HG02642 (cell line): ENCODE data around the gene AUTS2.

Experiments
- ATAC-seq: cut with Tn5 transposase; IDR thresholded peaks from one replicate; pipeline ENCODE4 v1.9.1; 2021; ENCODE audit warnings: mild to moderate bottlenecking; ENCODE audit not compliant: unreplicated experiment, poor library complexity

Gene AUTS2

GRCh38 chr7:70743531-70744325, 1145.5 kb downstream of the AUTS2 start:
- no peak for ATAC-seq

- ATAC-seq, result no peak
Observed at GRCh38 chr7:70744492-70744891, 1146.2 kb downstream of the AUTS2 start.

DNA sequence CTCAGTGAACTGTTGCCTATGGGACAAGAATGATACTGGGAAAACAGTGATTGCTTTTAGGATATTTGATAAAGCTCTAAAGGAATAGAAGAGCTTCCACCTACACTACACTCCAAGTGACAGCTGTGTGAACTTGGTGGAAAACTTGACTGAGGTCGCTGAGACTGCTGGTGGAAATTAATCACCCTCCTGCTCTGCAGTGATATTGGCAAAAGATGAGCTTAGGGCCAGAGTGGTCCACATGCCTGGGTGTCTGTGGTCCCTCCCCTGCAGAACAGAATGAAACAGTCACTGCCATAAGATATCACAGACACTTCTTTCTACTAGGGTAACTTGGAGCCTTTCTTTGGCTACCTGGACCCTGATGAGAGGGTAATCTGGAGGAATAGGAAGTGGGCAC, 1151.6 kb downstream of the AUTS2 start:
- no peak for ATAC-seq

DNA sequence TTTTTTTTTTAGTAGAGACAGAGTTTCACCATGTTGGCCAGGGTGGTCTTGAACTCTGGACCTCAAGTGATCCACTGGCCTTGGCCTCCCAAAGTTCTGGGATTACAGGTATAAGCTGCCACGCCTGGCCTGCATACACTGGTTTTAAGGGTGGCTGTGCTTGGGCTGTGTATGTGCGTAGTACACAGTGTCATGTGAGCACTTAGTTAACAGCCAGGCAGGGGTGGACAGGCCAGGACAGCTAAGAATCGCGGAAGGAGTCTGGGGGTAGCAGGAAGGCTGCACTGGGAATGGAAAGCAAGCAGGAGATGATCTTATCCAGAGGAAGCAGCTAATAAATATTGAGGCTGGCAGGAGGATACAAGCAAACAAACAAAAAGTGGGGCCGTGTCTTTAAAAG, 1153.6 kb downstream of the AUTS2 start:
- no peak for ATAC-seq

- no peak for ATAC-seq
Observed at GRCh38 chr7:70752794-70753241, 1154.5 kb downstream of the AUTS2 start.

DNA sequence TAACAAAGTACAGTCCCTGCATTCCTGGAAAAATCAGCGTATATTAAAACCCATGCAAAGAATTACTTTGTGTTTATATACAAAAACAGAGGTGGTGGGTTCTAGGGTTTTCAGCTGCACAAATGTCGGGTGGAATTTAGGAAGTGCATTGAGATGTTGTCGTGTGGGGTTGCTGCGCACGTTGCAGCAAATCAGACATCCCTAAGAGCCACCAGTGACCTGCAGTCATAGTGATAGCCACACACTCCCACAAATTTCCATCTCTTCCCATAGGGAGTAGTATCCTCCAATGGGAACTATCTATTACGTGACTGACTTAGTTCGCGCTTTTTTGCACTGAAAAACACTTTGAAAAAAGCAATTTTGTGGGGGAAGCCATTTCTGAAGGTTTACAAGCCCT, 1158.5 kb downstream of the AUTS2 start:
- no peak for ATAC-seq

GRCh38 chr7:70758646-70759045, 1160.4 kb downstream of the AUTS2 start:
- no peak for ATAC-seq

DNA sequence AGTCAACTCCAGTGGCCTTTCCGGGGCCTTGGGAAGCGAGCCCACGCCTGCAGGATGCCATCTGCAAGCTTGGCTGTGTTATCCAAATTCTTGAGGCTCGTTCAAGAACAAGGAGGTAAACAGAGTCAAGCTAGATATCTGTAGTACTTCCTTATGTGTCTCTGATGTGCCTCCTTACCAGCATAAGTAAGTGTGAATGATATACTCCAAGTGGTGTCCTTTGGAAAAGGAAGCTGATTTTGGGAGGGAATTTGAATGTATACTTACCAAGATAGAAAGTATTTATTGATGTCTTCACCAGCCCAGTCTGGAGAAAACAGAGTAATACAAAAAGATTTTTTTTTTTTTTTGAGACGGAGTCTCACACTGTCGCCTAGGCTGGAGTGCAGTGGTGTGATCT, 1161.4 kb downstream of the AUTS2 start:
- ATAC-seq, result no peak

- ATAC-seq, result peak; percentile 29
Observed at GRCh38 chr7:70761711-70762328, 1163.5 kb downstream of the AUTS2 start.

DNA sequence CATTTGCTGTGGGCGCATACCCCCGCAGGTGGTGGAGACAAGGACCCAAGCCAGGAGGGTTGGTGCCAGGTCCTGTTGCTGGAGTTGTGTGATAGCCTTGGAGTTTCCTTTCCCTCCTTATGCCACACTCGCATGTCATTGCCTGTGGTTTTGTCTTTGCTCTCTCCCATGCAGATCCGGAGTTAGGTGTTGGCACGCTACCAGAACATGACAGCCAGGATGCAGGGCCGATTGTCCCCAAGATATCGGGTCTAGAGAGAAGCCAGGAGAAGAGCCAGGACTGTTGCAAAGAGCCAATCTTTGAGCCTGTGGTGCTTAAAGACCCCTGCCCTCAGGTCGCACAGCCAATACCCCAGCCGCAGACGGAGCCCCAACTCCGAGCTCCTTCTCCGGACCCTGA, 1164.4 kb downstream of the AUTS2 start:
- no peak for ATAC-seq

DNA sequence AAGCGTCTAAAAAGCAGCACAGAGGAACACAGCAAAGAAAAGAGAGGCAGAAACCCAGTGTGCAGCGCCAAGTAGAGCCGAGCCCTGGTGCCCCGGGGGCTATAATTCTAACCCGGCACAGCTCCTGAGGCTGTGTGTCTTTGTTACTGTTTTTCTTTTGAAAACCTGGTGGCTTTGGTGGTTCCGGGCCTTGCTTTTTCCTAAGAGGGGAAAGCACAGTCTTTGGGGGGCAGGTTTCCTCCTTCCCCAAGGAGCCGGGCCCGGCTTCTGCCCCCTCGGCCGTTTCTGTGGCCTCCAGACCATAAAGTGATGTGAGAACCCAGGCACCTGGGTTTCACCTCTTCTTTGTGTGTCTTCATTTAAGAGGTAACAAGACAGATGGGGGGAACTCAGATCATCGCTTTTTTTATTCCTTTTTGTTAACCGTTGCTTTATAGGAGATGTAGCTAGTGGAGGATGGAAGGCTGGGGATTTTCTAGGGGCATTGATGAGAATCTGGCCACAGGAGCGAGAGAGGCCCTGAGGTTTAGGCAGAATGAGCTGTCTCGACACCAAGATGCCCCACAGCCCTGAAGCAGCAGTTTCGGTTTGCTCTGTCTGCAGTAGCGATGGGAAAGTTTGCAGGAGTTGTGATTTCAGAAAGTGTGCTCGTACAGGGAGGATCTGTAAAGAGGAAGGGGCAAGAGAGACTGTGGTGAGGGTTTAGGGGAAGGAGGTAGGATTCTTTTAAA, 1165.9 kb downstream of the AUTS2 start:
- peak; percentile 90 for ATAC-seq

DNA sequence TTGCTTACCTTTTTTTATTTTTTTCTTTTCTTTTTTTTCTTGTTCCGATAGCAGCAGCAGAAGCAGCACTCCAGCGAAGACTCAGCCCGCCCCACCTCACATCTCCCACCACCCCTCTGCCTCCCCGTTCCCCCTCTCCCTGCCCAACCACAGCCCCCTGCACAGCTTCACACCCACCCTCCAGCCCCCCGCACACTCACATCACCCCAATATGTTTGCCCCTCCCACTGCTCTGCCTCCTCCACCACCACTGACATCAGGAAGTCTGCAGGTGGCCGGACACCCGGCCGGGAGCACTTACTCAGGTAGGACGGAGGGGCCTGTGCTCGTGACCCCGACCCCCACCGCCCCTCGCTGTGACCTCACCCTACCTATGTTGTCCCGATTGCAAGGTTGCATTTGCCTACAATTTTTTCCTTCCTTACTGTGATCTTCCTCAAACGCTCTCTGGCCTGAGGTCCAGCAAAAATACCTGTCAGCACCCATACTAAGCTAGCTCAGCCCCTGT, 1166.5 kb downstream of the AUTS2 start:
- no peak for ATAC-seq

DNA sequence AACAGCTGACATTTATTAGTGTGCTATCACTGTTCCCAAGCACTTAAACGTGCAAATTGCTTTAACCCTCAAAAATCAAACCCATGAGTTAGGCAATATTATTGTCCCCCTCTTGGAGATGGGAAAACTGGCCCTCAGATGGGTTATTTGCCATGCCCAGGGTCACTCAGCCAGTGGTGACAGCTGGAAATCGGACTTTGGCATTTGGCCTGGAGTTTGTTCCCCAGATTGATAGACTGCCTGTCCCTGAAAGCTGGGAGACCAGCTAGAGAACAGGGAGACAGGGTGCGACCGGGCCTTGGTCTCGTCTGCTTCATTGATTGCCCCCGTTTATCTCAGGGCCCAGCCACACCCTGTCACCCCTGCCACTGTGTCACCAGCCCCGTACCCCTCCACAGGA, 1167.4 kb downstream of the AUTS2 start:
- ATAC-seq, result no peak

- ATAC-seq, result no peak
Observed at GRCh38 chr7:70766109-70766508, 1167.8 kb downstream of the AUTS2 start.

DNA sequence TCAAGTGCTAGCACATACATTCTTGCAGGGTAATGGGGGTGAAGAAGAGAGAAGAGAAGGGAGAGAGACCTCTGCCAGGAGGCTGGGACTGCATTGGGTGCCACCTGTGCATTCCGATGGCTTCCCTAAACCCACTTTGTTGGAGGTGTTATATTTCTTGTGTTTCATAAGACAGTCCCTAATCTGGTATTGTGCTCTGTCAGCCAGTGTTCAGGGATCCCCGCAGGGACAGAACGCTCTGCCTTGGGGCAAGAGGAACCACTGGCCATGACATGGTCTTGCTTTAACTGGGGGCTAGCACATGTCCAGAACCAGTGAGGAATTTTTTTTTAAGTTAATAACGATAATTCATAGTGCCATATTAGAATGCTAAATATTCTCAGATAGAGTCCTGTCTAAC, 1168.4 kb downstream of the AUTS2 start:
- ATAC-seq, result no peak

DNA sequence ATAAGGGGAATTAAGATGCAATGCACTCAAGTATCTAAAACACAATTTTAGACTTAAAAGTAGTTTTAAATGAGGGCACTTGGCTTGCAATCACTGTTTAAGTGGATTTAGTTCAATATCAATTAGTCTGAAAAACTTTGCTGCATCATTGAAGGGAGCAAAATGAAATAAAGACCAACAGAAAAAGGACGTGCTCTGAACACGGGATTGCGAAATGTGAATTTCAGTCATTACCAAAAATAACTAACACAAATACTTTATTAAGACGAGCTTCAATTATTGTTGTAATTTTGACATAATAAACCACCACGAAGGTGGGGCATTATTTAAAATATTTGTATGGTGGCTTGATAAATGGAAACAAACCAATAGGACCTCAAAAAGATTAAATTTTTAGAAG, 1171.9 kb downstream of the AUTS2 start:
- no peak for ATAC-seq

DNA sequence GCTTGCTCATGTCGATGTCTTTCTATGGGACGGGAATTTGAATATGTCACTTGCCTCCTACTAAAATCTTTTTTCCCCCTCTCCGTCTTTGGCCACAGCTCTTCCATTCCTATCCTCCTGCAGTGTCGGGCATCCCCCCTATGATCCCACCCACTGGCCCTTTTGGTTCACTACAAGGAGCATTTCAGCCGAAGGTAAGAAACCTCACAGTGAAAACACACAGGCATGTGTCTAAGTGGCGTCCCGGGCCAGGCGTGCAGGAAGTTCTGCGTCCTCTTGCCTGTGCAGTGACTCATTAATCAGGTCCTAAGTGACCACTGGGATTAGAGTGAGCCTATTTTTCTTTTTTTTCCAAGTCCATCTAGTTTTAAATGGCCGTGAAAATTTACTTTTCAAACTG, 1173.2 kb downstream of the AUTS2 start:
- ATAC-seq, result no peak

GRCh38 chr7:70772891-70773290, 1174.6 kb downstream of the AUTS2 start:
- no peak for ATAC-seq

- ATAC-seq, result no peak
Observed at GRCh38 chr7:70773406-70773805, 1175.1 kb downstream of the AUTS2 start.

DNA sequence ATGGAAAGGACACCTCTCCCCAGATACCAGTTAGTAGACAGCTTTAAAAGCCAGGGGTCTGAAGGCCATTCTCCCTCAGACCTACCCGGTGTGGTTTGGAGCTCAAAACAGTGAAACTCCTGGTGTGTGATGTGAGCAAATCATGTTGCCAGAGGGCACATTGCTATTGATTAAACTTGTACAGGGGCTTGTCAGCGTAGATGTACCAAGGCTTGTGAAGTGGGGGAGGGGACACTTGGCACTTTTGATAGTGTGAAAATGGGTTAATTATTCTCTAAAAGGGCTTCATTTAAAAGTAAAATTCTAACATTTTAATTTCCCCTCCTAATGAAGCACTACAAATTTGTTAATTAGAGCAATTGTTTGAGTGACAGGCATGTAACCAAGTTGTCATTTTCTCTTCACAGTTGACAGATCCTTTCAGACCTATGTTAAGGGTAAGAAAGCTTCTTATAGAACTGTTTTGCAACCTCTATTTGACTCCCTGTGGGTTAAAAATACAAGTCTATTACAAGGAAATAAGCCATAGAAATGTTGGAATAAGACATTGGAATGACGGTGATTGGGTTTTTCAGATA, 1176.8 kb downstream of the AUTS2 start:
- no peak for ATAC-seq
